Measurements from ENCODE around the gene MAP3K2.

DNA sequence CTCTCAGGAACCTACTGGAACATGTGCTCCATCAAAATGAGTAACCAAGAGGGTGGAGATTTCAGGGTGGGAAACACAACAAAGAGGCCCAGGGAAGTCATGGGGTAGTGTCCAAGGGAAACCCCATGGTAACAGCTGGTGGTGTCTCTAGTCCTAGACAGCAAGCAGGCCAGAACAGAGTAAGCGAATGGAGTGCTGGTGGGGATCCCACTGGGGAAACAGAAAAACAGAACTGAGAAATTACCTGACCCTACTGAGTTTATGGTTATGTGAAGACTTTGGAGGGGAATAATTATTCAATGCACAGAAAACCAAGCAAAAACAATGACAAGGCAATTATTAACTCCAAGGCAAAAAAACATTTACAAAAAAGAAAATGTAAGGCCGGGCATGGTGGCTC lies 110.7 kb downstream of the MAP3K2 start:
- TF ChIP-seq, protein P1, sequence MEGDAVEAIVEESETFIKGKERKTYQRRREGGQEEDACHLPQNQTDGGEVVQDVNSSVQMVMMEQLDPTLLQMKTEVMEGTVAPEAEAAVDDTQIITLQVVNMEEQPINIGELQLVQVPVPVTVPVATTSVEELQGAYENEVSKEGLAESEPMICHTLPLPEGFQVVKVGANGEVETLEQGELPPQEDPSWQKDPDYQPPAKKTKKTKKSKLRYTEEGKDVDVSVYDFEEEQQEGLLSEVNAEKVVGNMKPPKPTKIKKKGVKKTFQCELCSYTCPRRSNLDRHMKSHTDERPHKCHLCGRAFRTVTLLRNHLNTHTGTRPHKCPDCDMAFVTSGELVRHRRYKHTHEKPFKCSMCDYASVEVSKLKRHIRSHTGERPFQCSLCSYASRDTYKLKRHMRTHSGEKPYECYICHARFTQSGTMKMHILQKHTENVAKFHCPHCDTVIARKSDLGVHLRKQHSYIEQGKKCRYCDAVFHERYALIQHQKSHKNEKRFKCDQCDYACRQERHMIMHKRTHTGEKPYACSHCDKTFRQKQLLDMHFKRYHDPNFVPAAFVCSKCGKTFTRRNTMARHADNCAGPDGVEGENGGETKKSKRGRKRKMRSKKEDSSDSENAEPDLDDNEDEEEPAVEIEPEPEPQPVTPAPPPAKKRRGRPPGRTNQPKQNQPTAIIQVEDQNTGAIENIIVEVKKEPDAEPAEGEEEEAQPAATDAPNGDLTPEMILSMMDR (IDR thresholded peaks at IDR 0.05), result no peak
- TF ChIP-seq POLR2A (IDR thresholded peaks at IDR 0.05) (no peak), POLR2AphosphoS5 (IDR thresholded peaks at IDR 0.05) (no peak)

All from prostate gland (tissue), 2 donors.